HCT116 (cell line): ENCODE data around the gene TANGO6. TPM values are rescaled to one million over a fixed set of nuclear protein-coding genes. Genes with fewer than 3 reads are reported as not detected.

Experiments
- ATAC-seq: fragments of 200-7000 bp; cut with Tn5 transposase; 2 replicates; pipeline ENCODE4 v1.9.1; 2020; ENCODE audit warnings: mild to moderate bottlenecking, moderate library complexity
- BruUV-seq: library from RNA; stranded (reverse); fragments of 400-500 nt; replicated peaks from 2 replicates; lab custom pipeline; 2021; lab: Mats Ljungman, UMichigan
- CTCF ChIA-PET: fragments of 300-600 bp; sonication (Branson Sonifier 250); formaldehyde crosslinking; loops from one replicate; lab custom pipeline; 2021; ENCODE audit warnings: antibody characterized with exemption; lab: Charles Lee
- POLR2A ChIA-PET: fragments of 300-600, 350-600 bp; sonication (Branson Sonifier 250); formaldehyde crosslinking; loops from one replicate; lab custom pipeline; 2021; ENCODE audit warnings: antibody characterized with exemption; lab: Charles Lee
- RAD21 ChIA-PET, 2 experiments: fragments of 300-600 bp; sonication (Branson Sonifier 250); formaldehyde crosslinking; loops; one replicate each; lab custom pipeline; 2023; ENCODE audit warnings: low total read pairs in 2 of 2; ENCODE audit not compliant: uncharacterized antibody in 2 of 2, unreplicated experiment in 2 of 2, low non-redundant PET in 1 of 2; lab: Charles Lee
- DNase-seq: peaks from one replicate; pipeline ENCODE4 v3.0.0-alpha.2; 2010; ENCODE audit warnings: low read depth, low spot score
- H2AFZ ChIP-seq: fragments of 200-600 bp; shearing (Covaris generic), sonication (generic); 2 replicates; pipeline ENCODE4 v1.6.1; 2017; ENCODE audit warnings: low read depth, mixed run types, mixed read lengths, antibody characterized with exemption, low read length; ENCODE audit not compliant: poor library complexity, severe bottlenecking
- H3K27ac ChIP-seq: 2 replicates; pipeline ENCODE4 v1.5.1; 2012; ENCODE audit warnings: low read depth, low read length
- H3K27me3 ChIP-seq: fragments of 200-600 bp; sonication (generic); 2 replicates; pipeline ENCODE4 v1.6.1; 2016; ENCODE audit warnings: mixed run types, low read length, mixed read lengths; ENCODE audit not compliant: insufficient read depth
- H3K36me3 ChIP-seq, 2 experiments: fragments of 200-500 bp in 1 of 2; fragments of 200-600 bp in 1 of 2; sonication (Bioruptor generic) in 1 of 2; sonication (generic) in 1 of 2; 2 replicates each; pipeline versions ENCODE4 v1.5.1 to v1.6.1; 2014 to 2016; ENCODE audit warnings: low read length in 2 of 2, inconsistent platforms in 1 of 2, mixed read lengths in 1 of 2, mixed run types in 1 of 2; ENCODE audit not compliant: insufficient read depth in 2 of 2, control insufficient read depth in 1 of 2
- H3K4me1 ChIP-seq, 2 experiments: fragments of 200-600 bp in 1 of 2; sonication (generic) in 1 of 2; 2 replicates each; pipeline versions ENCODE4 v1.5.1 to v1.6.1; 2012 to 2017; ENCODE audit warnings: low read length in 2 of 2, inconsistent platforms in 1 of 2, mild to moderate bottlenecking in 1 of 2, mixed read lengths in 1 of 2, mixed run types in 1 of 2, moderate library complexity in 1 of 2; ENCODE audit not compliant: insufficient read depth in 2 of 2, control insufficient read depth in 1 of 2
- H3K4me2 ChIP-seq: fragments of 200-600 bp; sonication (generic); 2 replicates; pipeline ENCODE4 v1.6.1; 2017; ENCODE audit warnings: mixed run types, low read length, mixed read lengths
- H3K4me3 ChIP-seq, 2 experiments: fragments of 200-600 bp in 1 of 2; sonication (generic) in 1 of 2; replicated peaks in 1 of 2; 2 replicates each; pipeline ENCODE4 v1.5.1; 2011 to 2016; ENCODE audit warnings: low read length in 2 of 2, control low read depth in 1 of 2, low read depth in 1 of 2, mild to moderate bottlenecking in 1 of 2, mixed read lengths in 1 of 2, mixed run types in 1 of 2
- H3K79me2 ChIP-seq: fragments of 200-600 bp; sonication (generic); 2 replicates; pipeline ENCODE4 v1.6.1; 2017; ENCODE audit warnings: mild to moderate bottlenecking, mixed run types, low read length, moderate library complexity, mixed read lengths; ENCODE audit not compliant: insufficient read depth
- H3K9ac ChIP-seq: fragments of 200-600 bp; sonication (generic); 2 replicates; pipeline ENCODE4 v1.6.1; 2016; ENCODE audit warnings: low read length, mixed read lengths
- H3K9me2 ChIP-seq: fragments of 200-600 bp; sonication (generic), shearing (Covaris generic); 2 replicates; pipeline ENCODE4 v1.6.1; 2017; ENCODE audit warnings: mixed run types, mild to moderate bottlenecking, moderate library complexity; ENCODE audit not compliant: insufficient read depth
- H3K9me3 ChIP-seq, 2 experiments: fragments of 200-500 bp in 1 of 2; fragments of 200-600 bp in 1 of 2; sonication (Bioruptor generic) in 1 of 2; sonication (generic) in 1 of 2; 2 replicates each; pipeline ENCODE4 v1.6.1; 2014 to 2017; ENCODE audit warnings: low read length in 2 of 2, mixed read lengths in 2 of 2, inconsistent platforms in 1 of 2, low read depth in 1 of 2, mild to moderate bottlenecking in 1 of 2, mixed run types in 1 of 2, moderate library complexity in 1 of 2; ENCODE audit not compliant: control insufficient read depth in 1 of 2, insufficient read depth in 1 of 2
- H4K20me1 ChIP-seq: fragments of 200-600 bp; sonication (generic), shearing (Covaris generic); 2 replicates; pipeline ENCODE4 v1.6.1; 2017; ENCODE audit warnings: mixed run types, mild to moderate bottlenecking, moderate library complexity; ENCODE audit not compliant: insufficient read depth
- CBX3 ChIP-seq: IDR thresholded peaks from 2 replicates; pipeline ENCODE4 v1.6.1; 2012; ENCODE audit warnings: low read depth
- CTCF ChIP-seq, 3 experiments: fragments of 200-600 bp in 1 of 3; sonication (generic) in 1 of 3; IDR thresholded peaks in 2 of 3; conservative IDR thresholded peaks in 1 of 3; 2 replicates each; pipeline ENCODE4 v1.5.1; 2012 to 2017; ENCODE audit warnings: low read depth in 2 of 3, low read length in 2 of 3, antibody characterized with exemption in 1 of 3, borderline replicate concordance in 1 of 3, control low read depth in 1 of 3, mild to moderate bottlenecking in 1 of 3, mixed read lengths in 1 of 3, mixed run types in 1 of 3, moderate library complexity in 1 of 3; ENCODE audit not compliant: insufficient read depth in 1 of 3
- EGR1 ChIP-seq: IDR thresholded peaks from 2 replicates; pipeline ENCODE4 v1.6.1; 2012; ENCODE audit warnings: low read depth
- POLR2A ChIP-seq: IDR thresholded peaks from 2 replicates; pipeline ENCODE4 v1.7.0; 2011; ENCODE audit warnings: borderline replicate concordance; ENCODE audit not compliant: insufficient read depth, insufficient read length; ENCODE audit errors: extremely low read depth
- ZBTB33 ChIP-seq: IDR thresholded peaks from 2 replicates; pipeline ENCODE4 v1.6.1; 2011; ENCODE audit warnings: mild to moderate bottlenecking, low read length, moderate library complexity; ENCODE audit not compliant: insufficient replicate concordance; ENCODE audit errors: extremely low read depth
- intact Hi-C: fragments of 100-400 bp; cut with micrococcal nuclease; formaldehyde crosslinking; loops from 2 replicates; pipeline ENCODE4 v1.10.0; 2022
- total RNA-seq: library from RNA; stranded (reverse); gene quantifications from one replicate; pipeline ENCODE4 v1.2.1, GENCODE V29; 2021; ENCODE audit not compliant: unreplicated experiment

The TANGO6 gene
- total RNA-seq, 1 experiment from 2014 or later: 16.4 TPM

- no peak for TF ChIP-seq ZBTB33
Measured at GRCh38 chr16:69017036-69017783, 173.9 kb downstream of the TANGO6 start (continued).

- no peak for TF ChIP-seq EGR1
- no peak for TF ChIP-seq CBX3
- TF ChIP-seq CTCF (IDR thresholded peaks at IDR 0.05 in 2 of 3, conservative IDR thresholded peaks at IDR 0.05 in 1 of 3; ENCODE audit: borderline replicate concordance in 1 of 3, insufficient read depth in 1 of 3, low read depth in 2 of 3, low read length in 2 of 3): no peak
- no peak for TF ChIP-seq POLR2A
- H2AFZ ChIP-seq: no peak overlapping the region
- POLR2A ChIA-PET: no interaction called here
- no peak overlapping the region for H3K27ac ChIP-seq
- H4K20me1 ChIP-seq: no peaks in the 10 kb centered on the region
- ATAC-seq (no peak), DNase-seq (no peak)
- H3K27me3 ChIP-seq: no peaks in the 10 kb centered on the region
- CTCF ChIA-PET: no interaction called here
- intact Hi-C loops: no loop called here
- H3K9me2 ChIP-seq: no peaks in the 10 kb centered on the region
- peaks cover 17 to 38% of the 10 kb centered on the region in 2 experiments for H3K4me1 ChIP-seq
- no peaks in the 10 kb centered on the region for H3K36me3 ChIP-seq
- no peaks in the 10 kb centered on the region for H3K9me3 ChIP-seq
- H3K4me3 ChIP-seq: no peak overlapping the region
- H3K9ac ChIP-seq: no peak overlapping the region
- no TSS peak for BruUV-seq
- H3K79me2 ChIP-seq: no peaks in the 10 kb centered on the region
- H3K4me2 ChIP-seq: no peak overlapping the region
- RAD21 ChIA-PET: no interaction called here
Measured at GRCh38 chr16:69019811-69020210, 176.5 kb downstream of the TANGO6 start.
